ENCODE data around the gene MMP28.

MMP28 gene

DNA sequence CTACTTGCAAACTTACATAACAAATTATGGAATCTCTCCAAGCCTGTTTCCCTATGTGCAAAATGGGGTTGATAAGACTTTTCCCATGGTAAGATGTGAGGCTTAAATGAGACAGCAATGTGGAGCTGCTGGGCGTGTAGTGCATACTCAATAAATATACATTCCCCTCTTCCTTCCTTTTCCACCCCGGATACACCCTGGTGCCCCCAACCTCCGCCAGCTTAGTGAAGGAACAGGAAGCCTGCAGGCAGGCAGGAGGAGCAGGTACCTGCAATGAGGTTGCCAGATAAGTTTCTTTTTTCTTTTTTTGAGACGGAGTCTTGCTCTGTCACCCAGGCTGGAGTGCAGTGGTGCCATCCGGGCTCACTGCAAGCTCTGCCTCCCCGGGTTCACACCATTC lies 19.9 kb downstream of the MMP28 start:
- Histone ChIP-seq H3K27me3 (ENCODE audit: control insufficient read depth in 1 of 2, insufficient read depth in 2 of 2, low read length in 2 of 2) (no peaks in the 10 kb centered on the region), H3K36me3 (ENCODE audit: insufficient read depth, low read length) (no peaks in the 10 kb centered on the region), H3K9ac (ENCODE audit: low read length) (peak overlapping the region; percentile 77), H3K4me1 (ENCODE audit: insufficient read depth, low read length) (peaks cover 29% of the 10 kb centered on the region), H3K27ac (ENCODE audit: low read depth, low read length) (peak overlapping the region; percentile 74), H3K9me3 (ENCODE audit: low read length) (no peaks in the 10 kb centered on the region), H3K4me3 (ENCODE audit: low read depth in 1 of 2, low read length in 2 of 2) (peak overlapping the region; percentile 12 to 48)

DNA sequence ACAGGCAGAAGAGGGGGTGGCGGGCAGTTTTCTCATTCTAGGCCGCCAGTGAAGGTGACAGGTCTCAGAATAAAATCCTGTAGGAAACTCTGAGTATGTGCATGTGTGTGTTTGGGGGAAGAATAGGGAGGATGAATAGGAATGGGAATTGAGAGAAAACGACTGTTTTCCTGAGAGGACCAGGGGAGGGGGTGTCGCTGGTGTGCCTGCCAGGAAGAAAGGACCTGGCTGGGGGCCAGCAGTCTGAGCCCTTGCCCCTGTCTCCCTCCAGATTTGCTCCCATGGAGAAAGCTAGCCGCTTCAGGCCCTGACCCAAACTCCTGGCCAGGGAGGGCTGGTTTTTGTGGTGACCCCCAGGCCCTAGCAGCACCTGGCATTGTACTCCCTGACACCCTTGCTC lies 20.4 kb downstream of the MMP28 start:
- Histone ChIP-seq H3K4me1 (ENCODE audit: insufficient read depth, low read length) (peaks cover 29% of the 10 kb centered on the region), H3K27ac (ENCODE audit: low read depth, low read length) (peak overlapping the region; percentile 74), H3K27me3 (ENCODE audit: control insufficient read depth in 1 of 2, insufficient read depth in 2 of 2, low read length in 2 of 2) (no peaks in the 10 kb centered on the region), H3K9me3 (ENCODE audit: low read length) (no peaks in the 10 kb centered on the region), H3K4me3 (ENCODE audit: low read depth in 1 of 2, low read length in 2 of 2) (peak overlapping the region; percentile 17 to 48), H3K9ac (ENCODE audit: low read length) (peak overlapping the region; percentile 77), H3K36me3 (ENCODE audit: insufficient read depth, low read length) (no peaks in the 10 kb centered on the region)

DNA sequence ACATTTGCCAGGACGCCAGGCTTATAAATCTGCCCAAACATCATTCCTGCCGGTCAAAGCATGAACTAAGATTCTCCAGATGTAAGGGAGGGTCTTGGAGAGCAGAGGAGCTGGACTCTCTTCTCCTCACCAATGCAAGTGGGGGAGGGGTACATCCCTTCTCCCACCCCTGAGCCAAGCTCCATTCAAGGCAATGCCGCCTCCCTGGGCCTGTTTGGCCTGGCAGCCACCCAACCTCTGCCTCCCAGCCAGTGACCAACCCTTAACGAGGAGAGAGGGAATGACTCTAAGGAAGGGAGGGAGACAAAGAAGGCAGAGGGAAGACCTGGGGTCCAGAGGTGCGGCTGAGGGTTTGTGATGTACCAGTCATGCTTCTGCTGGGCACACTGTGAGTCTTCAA lies 20.9 kb downstream of the MMP28 start:
- Histone ChIP-seq H3K27ac (ENCODE audit: low read depth, low read length) (peak overlapping the region; percentile 74), H3K4me3 (ENCODE audit: low read depth in 1 of 2, low read length in 2 of 2) (peak overlapping the region; percentile 17 to 48), H3K9me3 (ENCODE audit: low read length) (no peaks in the 10 kb centered on the region), H3K9ac (ENCODE audit: low read length) (peak overlapping the region; percentile 77), H3K36me3 (ENCODE audit: insufficient read depth, low read length) (no peaks in the 10 kb centered on the region), H3K4me1 (ENCODE audit: insufficient read depth, low read length) (peaks cover 29% of the 10 kb centered on the region), H3K27me3 (ENCODE audit: control insufficient read depth in 1 of 2, insufficient read depth in 2 of 2, low read length in 2 of 2) (no peaks in the 10 kb centered on the region)

GRCh38 chr17:35773679-35774425 lies 21.6 kb downstream of the MMP28 start:
- H3K9ac ChIP-seq (ENCODE audit: low read length), result no peak overlapping the region
- H3K27ac ChIP-seq (ENCODE audit: low read depth, low read length), result peak overlapping the region; percentile 74
- H3K36me3 ChIP-seq (ENCODE audit: insufficient read depth, low read length), result no peaks in the 10 kb centered on the region
- H3K27me3 ChIP-seq (ENCODE audit: control insufficient read depth in 1 of 2, insufficient read depth in 2 of 2, low read length in 2 of 2), result no peaks in the 10 kb centered on the region
- no peak overlapping the region for H3K4me3 ChIP-seq (ENCODE audit: low read depth in 1 of 2, low read length in 2 of 2)
- no peaks in the 10 kb centered on the region for H3K9me3 ChIP-seq (ENCODE audit: low read length)
- H3K4me1 ChIP-seq (ENCODE audit: insufficient read depth, low read length), result peaks cover 29% of the 10 kb centered on the region

- Histone ChIP-seq H3K27ac (ENCODE audit: low read depth, low read length) (peak overlapping the region; percentile 74), H3K27me3 (ENCODE audit: control insufficient read depth in 1 of 2, insufficient read depth in 2 of 2, low read length in 2 of 2) (no peaks in the 10 kb centered on the region), H3K4me1 (ENCODE audit: insufficient read depth, low read length) (peaks cover 29% of the 10 kb centered on the region), H3K36me3 (ENCODE audit: insufficient read depth, low read length) (no peaks in the 10 kb centered on the region), H3K4me3 (ENCODE audit: low read depth in 1 of 2, low read length in 2 of 2) (no peak overlapping the region), H3K9ac (ENCODE audit: low read length) (no peak overlapping the region), H3K9me3 (ENCODE audit: low read length) (no peaks in the 10 kb centered on the region)
These were observed 22.3 kb downstream of the MMP28 start for GRCh38 chr17:35773129-35773528.

GRCh38 chr17:35769895-35770486 lies 25.4 kb downstream of the MMP28 start:
- Histone ChIP-seq H3K9me3 (ENCODE audit: low read length) (no peaks in the 10 kb centered on the region), H3K4me1 (ENCODE audit: insufficient read depth, low read length) (peaks cover 25% of the 10 kb centered on the region)

GRCh38 chr17:35768797-35769196 lies 26.6 kb downstream of the MMP28 start:
- Histone ChIP-seq H3K4me3 (ENCODE audit: low read depth in 1 of 2, low read length in 2 of 2) (no peak overlapping the region), H3K27me3 (ENCODE audit: control insufficient read depth in 1 of 2, insufficient read depth in 2 of 2, low read length in 2 of 2) (no peaks in the 10 kb centered on the region), H3K4me1 (ENCODE audit: insufficient read depth, low read length) (peaks cover 20% of the 10 kb centered on the region), H3K27ac (ENCODE audit: low read depth, low read length) (no peak overlapping the region), H3K9ac (ENCODE audit: low read length) (no peak overlapping the region), H3K36me3 (ENCODE audit: insufficient read depth, low read length) (no peaks in the 10 kb centered on the region), H3K9me3 (ENCODE audit: low read length) (no peaks in the 10 kb centered on the region)

More at GRCh38 chr17:35769895-35770486, 25.4 kb downstream of the MMP28 start:
- Histone ChIP-seq H3K9ac (ENCODE audit: low read length) (no peak overlapping the region), H3K27me3 (ENCODE audit: control insufficient read depth in 1 of 2, insufficient read depth in 2 of 2, low read length in 2 of 2) (no peaks in the 10 kb centered on the region), H3K4me3 (ENCODE audit: low read depth in 1 of 2, low read length in 2 of 2) (no peak overlapping the region), H3K36me3 (ENCODE audit: insufficient read depth, low read length) (no peaks in the 10 kb centered on the region), H3K27ac (ENCODE audit: low read depth, low read length) (no peak overlapping the region)

- peaks cover 10% of the 10 kb centered on the region for H3K4me1 ChIP-seq (ENCODE audit: insufficient read depth, low read length)
- no peaks in the 10 kb centered on the region for H3K36me3 ChIP-seq (ENCODE audit: insufficient read depth, low read length)
- no peak overlapping the region for H3K27ac ChIP-seq (ENCODE audit: low read depth, low read length)
- H3K9me3 ChIP-seq (ENCODE audit: low read length), result no peaks in the 10 kb centered on the region
- no peak overlapping the region for H3K9ac ChIP-seq (ENCODE audit: low read length)
- H3K27me3 ChIP-seq (ENCODE audit: control insufficient read depth in 1 of 2, insufficient read depth in 2 of 2, low read length in 2 of 2), result no peaks in the 10 kb centered on the region
- no peak overlapping the region for H3K4me3 ChIP-seq (ENCODE audit: low read depth in 1 of 2, low read length in 2 of 2)
These were observed 28.4 kb downstream of the MMP28 start for GRCh38 chr17:35766903-35767510.

DNA sequence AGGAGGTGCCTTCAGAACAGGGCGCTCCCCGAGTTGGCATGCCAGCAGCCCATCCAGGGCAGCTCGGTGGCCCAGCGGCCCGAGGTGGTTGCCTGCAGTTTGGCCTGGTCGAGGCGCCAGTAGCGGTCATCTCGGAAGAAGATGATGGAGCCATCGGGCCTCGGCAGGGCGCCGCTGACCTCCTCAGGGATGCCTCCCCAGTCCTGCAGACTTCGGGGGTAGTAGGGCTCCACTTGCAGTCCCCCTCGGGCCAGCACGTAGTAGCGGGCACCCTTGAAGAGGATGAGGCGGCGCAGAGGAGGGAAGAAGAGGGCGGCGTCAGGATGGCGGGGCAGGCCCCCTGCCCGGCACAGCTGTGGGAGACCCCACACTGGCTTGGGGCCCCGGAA lies 29.0 kb downstream of the MMP28 start:
- Histone ChIP-seq H3K4me3 (ENCODE audit: low read depth in 1 of 2, low read length in 2 of 2) (no peak overlapping the region), H3K9ac (ENCODE audit: low read length) (no peak overlapping the region), H3K27ac (ENCODE audit: low read depth, low read length) (no peak overlapping the region), H3K4me1 (ENCODE audit: insufficient read depth, low read length) (peaks cover 10% of the 10 kb centered on the region), H3K36me3 (ENCODE audit: insufficient read depth, low read length) (no peaks in the 10 kb centered on the region), H3K9me3 (ENCODE audit: low read length) (no peaks in the 10 kb centered on the region), H3K27me3 (ENCODE audit: control insufficient read depth in 1 of 2, insufficient read depth in 2 of 2, low read length in 2 of 2) (no peaks in the 10 kb centered on the region)

- Histone ChIP-seq H3K4me3 (ENCODE audit: low read depth in 1 of 2, low read length in 2 of 2) (no peak overlapping the region), H3K27me3 (ENCODE audit: control insufficient read depth in 1 of 2, insufficient read depth in 2 of 2, low read length in 2 of 2) (no peaks in the 10 kb centered on the region), H3K9ac (ENCODE audit: low read length) (no peak overlapping the region), H3K27ac (ENCODE audit: low read depth, low read length) (no peak overlapping the region), H3K4me1 (ENCODE audit: insufficient read depth, low read length) (peaks cover 10% of the 10 kb centered on the region), H3K36me3 (ENCODE audit: insufficient read depth, low read length) (no peaks in the 10 kb centered on the region), H3K9me3 (ENCODE audit: low read length) (no peaks in the 10 kb centered on the region)
These were observed 29.5 kb downstream of the MMP28 start for GRCh38 chr17:35765756-35766488.

DNA sequence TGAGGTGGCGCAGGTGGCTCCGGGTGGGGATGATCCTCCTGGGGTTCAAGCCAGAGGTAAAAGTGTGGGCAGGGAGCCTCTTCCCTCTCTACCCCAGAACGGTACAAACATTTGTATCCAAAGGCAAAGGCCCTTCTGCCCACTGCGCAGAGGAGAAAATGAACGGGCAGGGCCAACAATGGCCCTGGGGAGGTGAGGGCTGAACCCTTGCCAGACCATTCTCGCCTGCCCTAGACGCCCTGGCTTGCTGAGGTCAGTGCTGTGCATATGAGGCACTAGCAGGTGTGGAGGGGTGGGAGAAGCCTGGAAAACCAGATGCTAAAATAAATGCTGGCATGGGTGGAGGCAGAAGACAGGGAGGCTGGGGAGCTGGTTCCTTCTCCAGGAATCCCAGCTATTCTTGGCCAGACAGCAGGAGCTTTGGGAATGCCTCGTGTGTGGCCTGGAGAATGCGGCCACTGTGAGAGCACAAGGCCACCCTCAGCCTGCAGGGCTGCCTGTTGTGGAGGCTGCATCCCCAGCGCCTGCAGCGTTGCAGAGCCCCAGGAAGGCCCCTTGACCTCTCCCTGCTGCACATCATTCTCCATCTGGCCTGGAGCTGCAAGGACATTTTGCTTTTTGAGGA lies 30.2 kb downstream of the MMP28 start:
- H3K4me3 ChIP-seq (ENCODE audit: low read depth in 1 of 2, low read length in 2 of 2), result peak overlapping the region in 1 of 2 donors; percentile 60
- no peak overlapping the region for H3K9ac ChIP-seq (ENCODE audit: low read length)
- H3K27me3 ChIP-seq (ENCODE audit: control insufficient read depth in 1 of 2, insufficient read depth in 2 of 2, low read length in 2 of 2), result no peaks in the 10 kb centered on the region
- no peaks in the 10 kb centered on the region for H3K9me3 ChIP-seq (ENCODE audit: low read length)
- no peaks in the 10 kb centered on the region for H3K36me3 ChIP-seq (ENCODE audit: insufficient read depth, low read length)
- H3K4me1 ChIP-seq (ENCODE audit: insufficient read depth, low read length), result peaks cover 10% of the 10 kb centered on the region
- H3K27ac ChIP-seq (ENCODE audit: low read depth, low read length), result no peak overlapping the region
